SU-DHL-6 (cell line): ENCODE measurements around the gene STARD3NL.

Experiments
- H2AFZ ChIP-seq: fragments of 200-600 bp; sonication (generic); 2 replicates; pipeline ENCODE4 v1.6.1; 2014; ENCODE audit warnings: low read depth, mild to moderate bottlenecking, moderate library complexity, mixed read lengths, antibody characterized with exemption, low read length; ENCODE audit not compliant: severe bottlenecking
- H3F3A ChIP-seq: fragments of 200-600 bp; shearing (Covaris generic); 2 replicates; pipeline ENCODE4 v1.6.0; 2016; ENCODE audit warnings: antibody characterized with exemption, mild to moderate bottlenecking; ENCODE audit not compliant: insufficient read depth
- H3K27ac ChIP-seq: fragments of 200-600 bp; sonication (generic); 2 replicates; pipeline ENCODE4 v1.5.1; 2016; ENCODE audit warnings: low read depth, mild to moderate bottlenecking, low read length, moderate library complexity, mixed read lengths
- H3K27me3 ChIP-seq: fragments of 200-600 bp; sonication (generic), shearing (Covaris generic); 2 replicates; pipeline ENCODE4 v1.6.0; 2014; ENCODE audit warnings: mild to moderate bottlenecking, low read length
- H3K36me3 ChIP-seq: fragments of 200-600 bp; sonication (generic); 2 replicates; pipeline ENCODE4 v1.6.1; 2014; ENCODE audit warnings: mild to moderate bottlenecking, low read length, mixed read lengths
- H3K4me2 ChIP-seq: fragments of 300-600, 200-600 bp; shearing (Covaris generic), sonication (generic); 2 replicates; pipeline ENCODE4 v1.6.0; 2014; ENCODE audit warnings: low read length, low read depth, mild to moderate bottlenecking; ENCODE audit not compliant: poor library complexity, severe bottlenecking
- H3K4me3 ChIP-seq: fragments of 200-600 bp; sonication (generic); 2 replicates; pipeline ENCODE4 v1.5.1; 2014; ENCODE audit warnings: antibody characterized with exemption, low read length, mild to moderate bottlenecking, mixed read lengths; ENCODE audit not compliant: insufficient read depth, poor library complexity, severe bottlenecking
- H3K79me2 ChIP-seq: fragments of 200-600 bp; sonication (generic); 2 replicates; pipeline ENCODE4 v1.6.1; 2014; ENCODE audit warnings: mild to moderate bottlenecking, low read length, moderate library complexity; ENCODE audit not compliant: insufficient read depth
- H3K9ac ChIP-seq: fragments of 200-600 bp; sonication (generic); 2 replicates; pipeline ENCODE4 v1.7.0; 2014; ENCODE audit warnings: mild to moderate bottlenecking, low read length
- H3K9me2 ChIP-seq: fragments of 200-600 bp; sonication (generic); replicated peaks from 2 replicates; pipeline ENCODE4 v1.6.1; 2014; ENCODE audit warnings: low read length; ENCODE audit not compliant: insufficient read depth
- H3K9me3 ChIP-seq: fragments of 200-600 bp; sonication (generic); 2 replicates; pipeline ENCODE4 v1.6.1; 2014; ENCODE audit warnings: low read length, mixed read lengths; ENCODE audit not compliant: insufficient read depth
- H4K20me1 ChIP-seq: fragments of 200-600 bp; sonication (generic); 2 replicates; pipeline ENCODE4 v1.6.1; 2014; ENCODE audit warnings: low read depth, mild to moderate bottlenecking, antibody characterized with exemption, low read length, moderate library complexity, mixed read lengths
- CTCF ChIP-seq: fragments of 200-600 bp; sonication (generic); IDR thresholded peaks from one replicate; pipeline ENCODE4 v1.5.1; 2017; ENCODE audit warnings: antibody characterized with exemption, mild to moderate bottlenecking, low read length, moderate library complexity; ENCODE audit not compliant: insufficient read depth, poor library complexity, severe bottlenecking
- EZH2phosphoT487 ChIP-seq: fragments of 200-600 bp; sonication (generic), shearing (Covaris generic); conservative IDR thresholded peaks from 2 replicates; pipeline ENCODE4 v1.6.1; 2018; ENCODE audit warnings: mild to moderate bottlenecking, antibody characterized with exemption, low read length, moderate library complexity, mixed read lengths

Gene STARD3NL

GRCh38 chr7:38207843-38208242 lies 29.8 kb downstream of the STARD3NL start:
- Histone ChIP-seq H3F3A (no peaks in the 10 kb centered on the region), H3K79me2 (no peaks in the 10 kb centered on the region), H3K4me2 (no peak overlapping the region), H3K9me3 (no peaks in the 10 kb centered on the region), H3K36me3 (0 out of 2 replicates have a peak, but pooled peaks cover 4% of the 10 kb centered on the region), H3K9me2 (no peaks in the 10 kb centered on the region), H3K27ac (no peak overlapping the region), H4K20me1 (peaks cover 8% of the 10 kb centered on the region; the same call in 1 of the 2 replicates), H3K4me3 (no peak overlapping the region), H3K9ac (no peak overlapping the region), H3K27me3 (no peaks in the 10 kb centered on the region), H2AFZ (no peak overlapping the region)
- TF ChIP-seq CTCF (no peak), EZH2phosphoT487 (no peak)

GRCh38 chr7:38211486-38211885 lies 33.4 kb downstream of the STARD3NL start:
- Histone ChIP-seq H3K9me3 (no peaks in the 10 kb centered on the region), H3K4me3 (no peak overlapping the region), H3K79me2 (no peaks in the 10 kb centered on the region), H3K36me3 (0 out of 2 replicates have a peak, but pooled peaks cover 4% of the 10 kb centered on the region), H3K9me2 (no peaks in the 10 kb centered on the region), H3K4me2 (no peak overlapping the region), H2AFZ (no peak overlapping the region), H3F3A (no peaks in the 10 kb centered on the region), H3K27me3 (no peaks in the 10 kb centered on the region), H3K9ac (no peak overlapping the region), H3K27ac (no peak overlapping the region), H4K20me1 (no peaks in the 10 kb centered on the region)
- TF ChIP-seq CTCF (no peak), EZH2phosphoT487 (no peak)

GRCh38 chr7:38211940-38212339 lies 33.9 kb downstream of the STARD3NL start:
- no peaks in the 10 kb centered on the region for H3F3A ChIP-seq
- no peak overlapping the region for H3K27ac ChIP-seq
- TF ChIP-seq CTCF (no peak), EZH2phosphoT487 (no peak)

GRCh38 chr7:38215115-38215514 lies 37.1 kb downstream of the STARD3NL start:
- H3F3A ChIP-seq = no peaks in the 10 kb centered on the region
- no peak overlapping the region for H3K27ac ChIP-seq
- H3K9me3 ChIP-seq = no peaks in the 10 kb centered on the region
- H3K36me3 ChIP-seq = 0 out of 2 replicates have a peak, but pooled peaks cover 4% of the 10 kb centered on the region
- no peak overlapping the region for H3K9ac ChIP-seq
- H4K20me1 ChIP-seq = no peaks in the 10 kb centered on the region
- H3K4me3 ChIP-seq = no peak overlapping the region
- no peak overlapping the region for H2AFZ ChIP-seq
- TF ChIP-seq EZH2phosphoT487 (no peak), CTCF (no peak)
- H3K9me2 ChIP-seq = no peaks in the 10 kb centered on the region
- no peaks in the 10 kb centered on the region for H3K79me2 ChIP-seq
- H3K4me2 ChIP-seq = no peak overlapping the region
- H3K27me3 ChIP-seq = no peaks in the 10 kb centered on the region

More at GRCh38 chr7:38211940-38212339, 33.9 kb downstream of the STARD3NL start:
- Histone ChIP-seq H3K79me2 (no peaks in the 10 kb centered on the region), H3K9me3 (no peaks in the 10 kb centered on the region), H3K9me2 (no peaks in the 10 kb centered on the region), H3K27me3 (no peaks in the 10 kb centered on the region), H3K4me3 (no peak overlapping the region), H3K9ac (no peak overlapping the region), H2AFZ (no peak overlapping the region), H4K20me1 (no peaks in the 10 kb centered on the region), H3K36me3 (0 out of 2 replicates have a peak, but pooled peaks cover 4% of the 10 kb centered on the region), H3K4me2 (no peak overlapping the region)
